Esophagus muscularis mucosa (tissue), 3 donors: ENCODE data around the gene MELK.

ENCODE experiments used
- POLR2A ChIP-seq: fragments of 450-650 bp; IDR thresholded peaks from one replicate; pipeline ENCODE4 v1.6.1; 2017; ENCODE audit warnings: antibody characterized with exemption, moderate library complexity, mild to moderate bottlenecking, low read depth
- TF ChIP-seq, protein P1 (sequence below), 3 experiments: fragments of 200-600 bp in 2 of 3; fragments of 450-650 bp in 1 of 3; sonication (generic) in 2 of 3; IDR thresholded peaks; one replicate each; pipeline ENCODE4 v1.5.1; 2017 to 2019; ENCODE audit warnings: antibody characterized with exemption in 3 of 3, mild to moderate bottlenecking in 2 of 3, moderate library complexity in 1 of 3

DNA sequence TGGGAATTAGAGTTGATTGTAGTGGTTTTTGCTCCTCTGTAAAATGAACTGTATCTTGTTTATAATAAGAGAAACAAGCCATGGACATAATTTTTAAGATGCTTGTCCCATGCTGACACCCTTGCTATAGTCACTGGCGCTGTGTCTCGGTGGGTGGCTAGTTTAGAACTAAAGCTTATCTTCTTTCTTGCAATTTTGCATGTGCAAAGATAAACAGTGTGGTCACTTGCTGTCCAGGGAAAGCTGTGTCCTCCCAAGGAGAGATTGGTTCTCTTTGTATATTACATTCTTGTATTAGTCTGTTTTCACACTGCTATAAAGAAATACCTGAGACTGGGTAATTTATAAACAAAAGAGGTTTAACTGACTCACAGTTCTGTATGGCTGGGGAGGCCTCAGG, 143.8 kb downstream of the MELK start:
- TF ChIP-seq, protein P1, sequence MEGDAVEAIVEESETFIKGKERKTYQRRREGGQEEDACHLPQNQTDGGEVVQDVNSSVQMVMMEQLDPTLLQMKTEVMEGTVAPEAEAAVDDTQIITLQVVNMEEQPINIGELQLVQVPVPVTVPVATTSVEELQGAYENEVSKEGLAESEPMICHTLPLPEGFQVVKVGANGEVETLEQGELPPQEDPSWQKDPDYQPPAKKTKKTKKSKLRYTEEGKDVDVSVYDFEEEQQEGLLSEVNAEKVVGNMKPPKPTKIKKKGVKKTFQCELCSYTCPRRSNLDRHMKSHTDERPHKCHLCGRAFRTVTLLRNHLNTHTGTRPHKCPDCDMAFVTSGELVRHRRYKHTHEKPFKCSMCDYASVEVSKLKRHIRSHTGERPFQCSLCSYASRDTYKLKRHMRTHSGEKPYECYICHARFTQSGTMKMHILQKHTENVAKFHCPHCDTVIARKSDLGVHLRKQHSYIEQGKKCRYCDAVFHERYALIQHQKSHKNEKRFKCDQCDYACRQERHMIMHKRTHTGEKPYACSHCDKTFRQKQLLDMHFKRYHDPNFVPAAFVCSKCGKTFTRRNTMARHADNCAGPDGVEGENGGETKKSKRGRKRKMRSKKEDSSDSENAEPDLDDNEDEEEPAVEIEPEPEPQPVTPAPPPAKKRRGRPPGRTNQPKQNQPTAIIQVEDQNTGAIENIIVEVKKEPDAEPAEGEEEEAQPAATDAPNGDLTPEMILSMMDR (IDR thresholded peaks at IDR 0.05): no peak
- TF ChIP-seq POLR2A: no peak
